NK-92 (cell line): ENCODE measurements around the gene ARSG.
"Not testable (repeated sequence)": the region's sequence is repeated elsewhere in the genome, so short reads cannot be mapped to it uniquely, and the experiment has no call there.

Experiments used
- DNase-seq: peaks from one replicate; lab custom pipeline; 2025; ENCODE audit not compliant: unreplicated experiment; lab: John Stamatoyannopoulos, UW

The ARSG gene

GRCh38 chr17:68391561-68392268, 100.4 kb downstream of the ARSG start:
- DNase-seq: no peak

GRCh38 chr17:68394608-68395331, 103.5 kb downstream of the ARSG start:
- DNase-seq: no peak

- DNase-seq: no peak
Observed at GRCh38 chr17:68396226-68397107, 105.2 kb downstream of the ARSG start.

- DNase-seq: no peak
Observed at GRCh38 chr17:68397108-68397536, 105.8 kb downstream of the ARSG start.

GRCh38 chr17:68398691-68399637, 107.7 kb downstream of the ARSG start:
- DNase-seq: no peak

GRCh38 chr17:68399638-68400403, 108.5 kb downstream of the ARSG start:
- DNase-seq: no peak

- DNase-seq: no peak
Observed at GRCh38 chr17:68400404-68400735, 109.1 kb downstream of the ARSG start.

GRCh38 chr17:68401288-68401687, 110.0 kb downstream of the ARSG start:
- no peak for DNase-seq

- DNase-seq: no peak
Observed at GRCh38 chr17:68403122-68403521, 111.8 kb downstream of the ARSG start.

- DNase-seq: not testable (repeated sequence)
Observed at GRCh38 chr17:68403837-68404236, 112.5 kb downstream of the ARSG start.

- DNase-seq: not testable (repeated sequence)
Observed at GRCh38 chr17:68407656-68408055, 116.4 kb downstream of the ARSG start.

GRCh38 chr17:68413597-68414560, 122.6 kb downstream of the ARSG start:
- not testable (repeated sequence) for DNase-seq

GRCh38 chr17:68414901-68415300, 123.6 kb downstream of the ARSG start:
- not testable (repeated sequence) for DNase-seq

GRCh38 chr17:68417317-68417716, 126.0 kb downstream of the ARSG start:
- no peak for DNase-seq

- DNase-seq: no peak
Observed at GRCh38 chr17:68418876-68419275, 127.6 kb downstream of the ARSG start.

GRCh38 chr17:68420065-68420464, 128.8 kb downstream of the ARSG start:
- no peak for DNase-seq

GRCh38 chr17:68421486-68421885, 130.2 kb downstream of the ARSG start:
- DNase-seq: no peak

GRCh38 chr17:68422821-68423220, 131.5 kb downstream of the ARSG start:
- DNase-seq: no peak

- no peak for DNase-seq
Observed at GRCh38 chr17:68423251-68423650, 132.0 kb downstream of the ARSG start.
